ENCODE data around the gene PSMA5. TPM values are rescaled to one million over a fixed set of nuclear protein-coding genes. Genes with fewer than 3 reads are reported as not detected.
A peak's percentile ranks its signal among the peaks of the same experiment; 100 is the strongest.

PSMA5 gene
- total RNA-seq, 2 donors from 2014 or later = 19.8 to 27.6 TPM

- Histone ChIP-seq H3K27ac (no peak overlapping the region), H3K27me3 (no peaks in the 10 kb centered on the region), H3K36me3 (no peaks in the 10 kb centered on the region), H3K4me3 (no peak overlapping the region), H3K9me3 (no peaks in the 10 kb centered on the region), H3K4me1 (no peaks in the 10 kb centered on the region)
- TF ChIP-seq CTCF (IDR thresholded peaks at IDR 0.05) = no peak
- DNase-seq (ENCODE audit: low spot score) = no peak
These were observed 14.8 kb upstream of the PSMA5 start for GRCh38 chr1:109441069-109441468.

- peak overlapping the region in 1 of 2 donors; percentile 36 for H3K27ac ChIP-seq
- H3K4me3 ChIP-seq = no peak overlapping the region
- TF ChIP-seq CTCF (IDR thresholded peaks at IDR 0.05) = no peak
- no peaks in the 10 kb centered on the region for H3K27me3 ChIP-seq
- H3K4me1 ChIP-seq = no peaks in the 10 kb centered on the region
- H3K36me3 ChIP-seq = no peaks in the 10 kb centered on the region
- H3K9me3 ChIP-seq = no peaks in the 10 kb centered on the region
- no peak for DNase-seq (ENCODE audit: low spot score)
These were observed 12.6 kb upstream of the PSMA5 start for GRCh38 chr1:109438798-109439297.

GRCh38 chr1:109434484-109434883 is 8.2 kb upstream of the PSMA5 start:
- DNase-seq (ENCODE audit: low spot score) = no peak
- H3K27ac ChIP-seq = no peak overlapping the region
- H3K9me3 ChIP-seq = no peaks in the 10 kb centered on the region
- no peaks in the 10 kb centered on the region for H3K36me3 ChIP-seq
- no peak for TF ChIP-seq CTCF (IDR thresholded peaks at IDR 0.05)
- no peaks in the 10 kb centered on the region for H3K27me3 ChIP-seq
- H3K4me1 ChIP-seq = no peaks in the 10 kb centered on the region
- H3K4me3 ChIP-seq = no peak overlapping the region

- no peak for TF ChIP-seq CTCF (IDR thresholded peaks at IDR 0.05)
- Histone ChIP-seq H3K4me1 (no peaks in the 10 kb centered on the region), H3K27ac (no peak overlapping the region), H3K27me3 (no peaks in the 10 kb centered on the region), H3K4me3 (no peak overlapping the region), H3K36me3 (no peaks in the 10 kb centered on the region), H3K9me3 (no peaks in the 10 kb centered on the region)
- DNase-seq (ENCODE audit: low spot score) = no peak
These were observed 7.1 kb upstream of the PSMA5 start for GRCh38 chr1:109433322-109433721.

- Histone ChIP-seq H3K4me1 (peaks cover 0 to 6% of the 10 kb centered on the region in 2 donors), H3K36me3 (no peaks in the 10 kb centered on the region), H3K9me3 (no peaks in the 10 kb centered on the region), H3K27ac (no peak overlapping the region), H3K27me3 (no peaks in the 10 kb centered on the region), H3K4me3 (no peak overlapping the region)
- no peak for DNase-seq (ENCODE audit: low spot score)
- no peak for TF ChIP-seq CTCF (IDR thresholded peaks at IDR 0.05)
These were observed 6.1 kb upstream of the PSMA5 start for GRCh38 chr1:109432336-109432735.

GRCh38 chr1:109427171-109427467 is 871 bp upstream of the PSMA5 start:
- Histone ChIP-seq H3K27ac (peak overlapping the region; percentile 75 to 81), H3K4me3 (peak overlapping the region; percentile 90 to 92), H3K36me3 (no peaks in the 10 kb centered on the region), H3K4me1 (peaks cover 0 to 33% of the 10 kb centered on the region in 2 donors), H3K9me3 (no peaks in the 10 kb centered on the region), H3K27me3 (no peaks in the 10 kb centered on the region)
- no peak for DNase-seq (ENCODE audit: low spot score)
- no peak for TF ChIP-seq CTCF (IDR thresholded peaks at IDR 0.05)
